Right lobe of liver (tissue), 4 donors: Measurements from ENCODE around the gene DLX3.

Experiments used
- POLR2A ChIP-seq: fragments of 450-650 bp; IDR thresholded peaks from one replicate; pipeline ENCODE4 v1.6.1; 2017; ENCODE audit warnings: antibody characterized with exemption, mild to moderate bottlenecking
- TF ChIP-seq, protein P1 (sequence below), 4 donors: fragments of 200-600 bp in 3 of 4; fragments of 450-650 bp in 1 of 4; IDR thresholded peaks; one replicate each; pipeline versions ENCODE4 v1.5.1 to v1.8.0; 2016 to 2022; ENCODE audit warnings: antibody characterized with exemption in 4 of 4, mild to moderate bottlenecking in 2 of 4
- donor health status: DM: no; HTN: no; CAD: no.
- donor health status: DM: no; HTN: no; CAD: no.
- donor health status: DM: no; HTN: yes; CAD: no.

DNA sequence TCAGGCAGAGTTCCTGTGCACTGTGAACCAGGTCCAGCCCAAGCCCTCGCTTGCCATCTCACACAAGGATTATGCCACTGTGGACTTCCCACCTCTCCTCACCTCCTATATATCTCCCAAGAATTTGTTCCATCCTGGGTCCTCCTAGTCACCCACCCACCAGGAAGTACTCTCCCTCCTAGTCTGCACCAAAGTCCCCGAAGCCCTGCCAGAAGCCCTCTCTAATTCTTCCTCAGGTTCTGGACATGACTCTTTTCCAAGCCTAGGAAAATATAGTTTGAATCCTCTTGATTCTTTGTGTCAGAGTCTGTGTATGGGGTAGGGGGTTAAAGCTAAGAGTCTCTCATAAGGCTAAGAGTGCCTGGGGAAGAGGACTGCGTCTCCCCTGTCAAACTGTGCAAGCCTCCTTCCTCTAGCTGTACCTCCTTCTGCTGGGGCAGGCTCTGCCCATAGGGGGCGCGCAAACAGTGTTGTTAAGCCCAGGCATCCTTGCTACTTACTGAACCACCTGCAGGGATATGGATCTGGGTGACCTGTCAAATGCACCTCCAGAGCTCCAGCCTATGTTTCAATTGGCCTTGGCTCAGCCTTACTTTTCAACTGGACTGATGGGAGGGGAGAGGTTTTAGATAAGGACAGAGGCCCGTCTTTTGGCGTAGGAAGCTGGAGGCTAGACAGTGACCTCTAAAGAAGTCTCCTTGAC is 42.7 kb downstream of the DLX3 start:
- no peak for TF ChIP-seq POLR2A
- TF ChIP-seq, protein P1, sequence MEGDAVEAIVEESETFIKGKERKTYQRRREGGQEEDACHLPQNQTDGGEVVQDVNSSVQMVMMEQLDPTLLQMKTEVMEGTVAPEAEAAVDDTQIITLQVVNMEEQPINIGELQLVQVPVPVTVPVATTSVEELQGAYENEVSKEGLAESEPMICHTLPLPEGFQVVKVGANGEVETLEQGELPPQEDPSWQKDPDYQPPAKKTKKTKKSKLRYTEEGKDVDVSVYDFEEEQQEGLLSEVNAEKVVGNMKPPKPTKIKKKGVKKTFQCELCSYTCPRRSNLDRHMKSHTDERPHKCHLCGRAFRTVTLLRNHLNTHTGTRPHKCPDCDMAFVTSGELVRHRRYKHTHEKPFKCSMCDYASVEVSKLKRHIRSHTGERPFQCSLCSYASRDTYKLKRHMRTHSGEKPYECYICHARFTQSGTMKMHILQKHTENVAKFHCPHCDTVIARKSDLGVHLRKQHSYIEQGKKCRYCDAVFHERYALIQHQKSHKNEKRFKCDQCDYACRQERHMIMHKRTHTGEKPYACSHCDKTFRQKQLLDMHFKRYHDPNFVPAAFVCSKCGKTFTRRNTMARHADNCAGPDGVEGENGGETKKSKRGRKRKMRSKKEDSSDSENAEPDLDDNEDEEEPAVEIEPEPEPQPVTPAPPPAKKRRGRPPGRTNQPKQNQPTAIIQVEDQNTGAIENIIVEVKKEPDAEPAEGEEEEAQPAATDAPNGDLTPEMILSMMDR (IDR thresholded peaks at IDR 0.05) = peak; percentile 61 to 89 (median 76)
